ENCODE results near the gene FAM107B. TPM values are rescaled to one million over a fixed set of nuclear protein-coding genes. Genes with fewer than 3 reads are reported as not detected.

FAM107B gene
- total RNA-seq, 1 experiment from 2014 or later, result 24.5 TPM

- H2BK12ac ChIP-seq (ENCODE audit: insufficient read length, low read depth, low read length), result no peak overlapping the region
- H3K23me2 ChIP-seq (ENCODE audit: insufficient read length, low read depth, low read length, poor library complexity, severe bottlenecking), result no peaks in the 10 kb centered on the region
- H3K56ac ChIP-seq (ENCODE audit: insufficient read length, low read depth, low read length), result no peak overlapping the region
- no peak overlapping the region for H2BK5ac ChIP-seq (ENCODE audit: insufficient read length, low read length)
- no peak overlapping the region for H4K91ac ChIP-seq (ENCODE audit: insufficient read length, low read depth, low read length)
- H4K5ac ChIP-seq (ENCODE audit: insufficient read length, low read depth, low read length), result no peak overlapping the region
- no peak overlapping the region for H2BK15ac ChIP-seq (ENCODE audit: low read depth, low read length)
- TF ChIP-seq CTCF (conservative IDR thresholded peaks at IDR 0.05), result no peak
- peaks cover 7 to 8% of the 10 kb centered on the region in 2 experiments; a peak in 4 of 5 replicates for H3K9me3 Mint-ChIP-seq
- no peaks in the 10 kb centered on the region for H4K20me1 ChIP-seq (ENCODE audit: control insufficient read depth, insufficient read depth, insufficient read length)
- no peak overlapping the region for H3K4ac ChIP-seq (ENCODE audit: low read depth, low read length)
- H3K27me3 ChIP-seq (ENCODE audit: insufficient read depth, low read length), result 0 out of 2 replicates have a peak, but pooled peaks cover 2% of the 10 kb centered on the region
- H3K23ac ChIP-seq (ENCODE audit: insufficient read length, low read depth, low read length), result no peak overlapping the region
- H3T11ph ChIP-seq (ENCODE audit: low read length), result no peak overlapping the region
- H3K27ac ChIP-seq (ENCODE audit: insufficient read length, low read depth, low read length), result no peak overlapping the region
- DNase-seq, result no peak
- WGBS (ENCODE audit: extremely low coverage, insufficient read length, low lambda C conversion rate), result no CpG with 5 or more reads among the region's 6 CpGs
- H2AK5ac ChIP-seq (ENCODE audit: insufficient read length, low read length), result no peak overlapping the region
- peaks cover 31 to 36% of the 10 kb centered on the region in 2 experiments for H3K4me1 Mint-ChIP-seq
- H3K9me3 ChIP-seq (ENCODE audit: control insufficient read depth, low read depth, low read length), result no peaks in the 10 kb centered on the region
- no peak overlapping the region for H3K4me2 ChIP-seq (ENCODE audit: insufficient read depth, insufficient read length, low read length)
- H3K18ac ChIP-seq (ENCODE audit: insufficient read length, low read depth, low read length), result no peak overlapping the region
- no peak overlapping the region for H2AFZ ChIP-seq (ENCODE audit: low read length)
- no peak overlapping the region for H3K9ac ChIP-seq (ENCODE audit: extremely low read depth, insufficient read length, low read length)
- no peaks in the 10 kb centered on the region for H3K79me1 ChIP-seq (ENCODE audit: insufficient read depth, low read depth, low read length, poor library complexity, severe bottlenecking)
- no peak overlapping the region for H3K27ac Mint-ChIP-seq
- H2BK20ac ChIP-seq (ENCODE audit: low read depth, low read length, poor library complexity, severe bottlenecking), result no peak overlapping the region
- H3K4me1 ChIP-seq (ENCODE audit: insufficient read depth, low read length), result peaks cover 9% of the 10 kb centered on the region
- no peaks in the 10 kb centered on the region for H3K27me3 Mint-ChIP-seq (ENCODE audit: low read depth)
- no peaks in the 10 kb centered on the region for H3K79me2 ChIP-seq (ENCODE audit: insufficient read depth, low read length)
- H3K36me3 Mint-ChIP-seq (ENCODE audit: insufficient read depth in 1 of 3, low read depth in 3 of 3), result peaks cover 0 to 8% (median 0%) of the 10 kb centered on the region in 3 experiments; a peak in 2 of 7 replicates
- no peak overlapping the region for H2BK120ac ChIP-seq (ENCODE audit: low read depth, low read length, poor library complexity, severe bottlenecking)
- H4K8ac ChIP-seq (replicated peaks; ENCODE audit: insufficient read length, low read depth, low read length), result no peak overlapping the region
- no peak overlapping the region for H3K4me3 Mint-ChIP-seq
- H3K14ac ChIP-seq (ENCODE audit: insufficient read depth, low read length), result no peak overlapping the region
Measured at GRCh38 chr10:14645239-14645960, 129.3 kb downstream of the FAM107B start.

Measured in H9 (cell line).